Tibial nerve (tissue), 4 donors: Measurements from ENCODE around the gene WDR36.

Experiments
- EP300 ChIP-seq, 2 donors: sonication (generic); formaldehyde crosslinking; IDR thresholded peaks; one replicate each; pipeline ENCODE4 v1.6.1; 2017; ENCODE audit warnings: antibody characterized with exemption in 2 of 2, mild to moderate bottlenecking in 1 of 2
- TF ChIP-seq, protein P1 (sequence below), 5 experiments: fragments of 200-600 bp in 3 of 5; fragments of 450-650 bp in 2 of 5; sonication (generic) in 3 of 5; IDR thresholded peaks; one replicate each; pipeline ENCODE4 v1.5.1; 2016 to 2019; ENCODE audit warnings: antibody characterized with exemption in 5 of 5, mild to moderate bottlenecking in 3 of 5, moderate library complexity in 2 of 5

DNA sequence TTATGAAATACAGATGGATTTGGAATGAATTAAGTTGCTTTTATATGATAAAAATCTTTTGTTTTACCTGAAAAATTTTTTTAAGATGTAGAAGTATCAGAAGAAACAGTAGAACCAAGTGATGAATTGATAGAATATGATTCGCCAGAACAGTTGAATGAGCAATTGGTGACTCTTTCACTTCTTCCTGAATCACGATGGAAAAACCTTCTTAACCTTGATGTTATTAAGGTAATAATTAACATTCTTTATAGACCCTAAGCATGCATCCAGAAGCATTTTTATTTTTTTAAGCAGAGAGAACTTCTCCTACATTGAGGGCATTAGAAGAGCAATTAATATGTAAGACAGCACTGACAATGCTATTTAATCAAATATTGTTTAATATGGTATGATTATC lies 28.8 kb downstream of the WDR36 start:
- TF ChIP-seq, protein P1, sequence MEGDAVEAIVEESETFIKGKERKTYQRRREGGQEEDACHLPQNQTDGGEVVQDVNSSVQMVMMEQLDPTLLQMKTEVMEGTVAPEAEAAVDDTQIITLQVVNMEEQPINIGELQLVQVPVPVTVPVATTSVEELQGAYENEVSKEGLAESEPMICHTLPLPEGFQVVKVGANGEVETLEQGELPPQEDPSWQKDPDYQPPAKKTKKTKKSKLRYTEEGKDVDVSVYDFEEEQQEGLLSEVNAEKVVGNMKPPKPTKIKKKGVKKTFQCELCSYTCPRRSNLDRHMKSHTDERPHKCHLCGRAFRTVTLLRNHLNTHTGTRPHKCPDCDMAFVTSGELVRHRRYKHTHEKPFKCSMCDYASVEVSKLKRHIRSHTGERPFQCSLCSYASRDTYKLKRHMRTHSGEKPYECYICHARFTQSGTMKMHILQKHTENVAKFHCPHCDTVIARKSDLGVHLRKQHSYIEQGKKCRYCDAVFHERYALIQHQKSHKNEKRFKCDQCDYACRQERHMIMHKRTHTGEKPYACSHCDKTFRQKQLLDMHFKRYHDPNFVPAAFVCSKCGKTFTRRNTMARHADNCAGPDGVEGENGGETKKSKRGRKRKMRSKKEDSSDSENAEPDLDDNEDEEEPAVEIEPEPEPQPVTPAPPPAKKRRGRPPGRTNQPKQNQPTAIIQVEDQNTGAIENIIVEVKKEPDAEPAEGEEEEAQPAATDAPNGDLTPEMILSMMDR (IDR thresholded peaks at IDR 0.05), result no peak
- no peak for TF ChIP-seq EP300 (IDR thresholded peaks at IDR 0.05)
